IPS-18c (cell line): Measurements from ENCODE around the gene PWWP2B.

Source experiments
- H3K4me3 ChIP-seq: 2 replicates; pipeline ENCODE4 v1.7.0; 2013; ENCODE audit warnings: low read depth, mild to moderate bottlenecking, low read length, moderate library complexity; ENCODE audit not compliant: insufficient read depth
- H3K9me3 ChIP-seq: one replicate; pipeline ENCODE4 v1.6.1; 2013; ENCODE audit warnings: mild to moderate bottlenecking, low read length, moderate library complexity; ENCODE audit not compliant: control insufficient read depth, insufficient read depth

Gene PWWP2B

GRCh38 chr10:132387764-132388210 lies 9.2 kb upstream of the PWWP2B start:
- Histone ChIP-seq H3K4me3 (no peak overlapping the region), H3K9me3 (no peaks in the 10 kb centered on the region)

- Histone ChIP-seq H3K9me3 (no peaks in the 10 kb centered on the region), H3K4me3 (no peak overlapping the region)
Measured at GRCh38 chr10:132388891-132389432, 8.0 kb upstream of the PWWP2B start.

DNA sequence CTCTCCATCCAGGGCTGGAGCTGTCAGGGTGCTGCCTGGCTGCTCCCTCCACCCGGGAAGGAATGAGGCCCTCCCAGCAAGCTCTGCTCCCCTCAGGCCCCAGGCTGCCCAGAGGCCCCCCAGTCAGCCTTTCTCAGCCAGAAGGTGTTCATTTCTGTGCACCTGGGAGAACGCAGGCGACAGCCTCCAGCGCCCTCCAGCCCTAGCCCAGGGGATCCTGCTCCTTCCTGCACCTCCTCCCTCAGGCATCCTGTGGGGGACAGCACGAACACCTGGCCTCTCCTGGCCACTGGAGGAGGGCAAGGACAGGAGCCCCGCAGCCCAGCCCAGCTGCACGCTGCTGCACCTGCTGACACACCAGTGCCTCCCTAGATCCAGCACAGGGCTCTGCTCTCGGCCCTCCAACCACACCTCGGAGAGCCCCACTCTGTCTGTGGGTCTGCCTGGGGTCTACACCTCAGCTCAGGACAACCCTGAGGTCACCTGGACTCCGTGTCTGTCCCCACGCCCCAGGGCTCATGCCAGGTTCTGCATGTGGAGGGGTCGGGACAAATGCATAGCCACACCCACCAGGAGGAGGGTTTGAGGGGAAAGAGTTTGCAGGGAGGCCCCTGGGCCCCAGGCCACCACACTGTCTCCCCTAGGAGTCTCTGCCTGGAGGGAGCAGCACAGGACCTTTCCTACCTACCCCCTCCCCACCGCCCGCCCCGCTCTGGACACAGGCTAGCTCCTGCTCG lies 7.4 kb upstream of the PWWP2B start:
- H3K9me3 ChIP-seq = no peaks in the 10 kb centered on the region
- no peak overlapping the region for H3K4me3 ChIP-seq

GRCh38 chr10:132390170-132390920 lies 6.7 kb upstream of the PWWP2B start:
- Histone ChIP-seq H3K4me3 (no peak overlapping the region), H3K9me3 (no peaks in the 10 kb centered on the region)

DNA sequence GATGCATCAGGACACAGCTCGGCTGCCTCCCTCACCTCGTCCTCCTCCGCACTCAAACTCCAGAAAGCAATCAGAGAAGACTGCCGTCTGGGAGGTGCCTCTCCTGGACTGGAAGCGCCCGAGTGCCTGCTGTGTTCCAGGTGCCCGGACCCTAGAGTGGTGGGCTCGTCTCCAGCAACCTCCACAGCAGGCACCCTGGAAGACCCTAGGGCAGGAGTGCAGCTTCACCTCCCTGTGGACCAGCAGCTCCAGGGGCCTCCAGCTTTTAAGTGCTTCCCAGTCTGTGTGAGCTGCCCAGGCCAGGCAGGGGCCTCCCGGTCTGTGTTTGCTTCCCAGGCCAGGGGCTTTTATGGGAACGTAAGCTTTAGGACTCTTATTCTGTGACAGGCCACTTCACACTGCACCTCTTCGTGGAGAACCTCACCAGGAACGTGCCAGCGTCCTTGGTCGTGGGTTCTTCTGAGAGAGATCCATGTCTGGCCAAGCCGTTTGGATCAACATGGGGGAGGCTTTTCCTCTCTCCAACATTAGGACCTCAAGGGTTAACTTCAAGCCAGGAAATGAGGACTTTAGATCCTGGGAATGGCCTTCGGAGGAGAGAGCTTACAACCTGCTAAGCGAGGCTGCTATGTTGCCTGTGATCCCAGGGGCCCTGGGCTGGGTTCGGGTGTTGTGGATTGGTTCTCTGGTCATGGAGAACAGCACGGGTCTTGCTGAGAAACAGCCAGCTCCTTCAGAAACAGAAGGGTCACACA lies 5.9 kb upstream of the PWWP2B start:
- Histone ChIP-seq H3K4me3 (no peak overlapping the region), H3K9me3 (no peaks in the 10 kb centered on the region)

GRCh38 chr10:132391676-132392020 lies 5.4 kb upstream of the PWWP2B start:
- no peak overlapping the region for H3K4me3 ChIP-seq
- H3K9me3 ChIP-seq = no peaks in the 10 kb centered on the region

GRCh38 chr10:132392184-132392800 lies 4.7 kb upstream of the PWWP2B start:
- Histone ChIP-seq H3K4me3 (no peak overlapping the region), H3K9me3 (no peaks in the 10 kb centered on the region)

GRCh38 chr10:132392811-132393694 lies 3.9 kb upstream of the PWWP2B start:
- no peak overlapping the region for H3K4me3 ChIP-seq

GRCh38 chr10:132393695-132394181 lies 3.3 kb upstream of the PWWP2B start:
- H3K4me3 ChIP-seq = no peak overlapping the region
- no peaks in the 10 kb centered on the region for H3K9me3 ChIP-seq

More at GRCh38 chr10:132392811-132393694, 3.9 kb upstream of the PWWP2B start:
- no peaks in the 10 kb centered on the region for H3K9me3 ChIP-seq

DNA sequence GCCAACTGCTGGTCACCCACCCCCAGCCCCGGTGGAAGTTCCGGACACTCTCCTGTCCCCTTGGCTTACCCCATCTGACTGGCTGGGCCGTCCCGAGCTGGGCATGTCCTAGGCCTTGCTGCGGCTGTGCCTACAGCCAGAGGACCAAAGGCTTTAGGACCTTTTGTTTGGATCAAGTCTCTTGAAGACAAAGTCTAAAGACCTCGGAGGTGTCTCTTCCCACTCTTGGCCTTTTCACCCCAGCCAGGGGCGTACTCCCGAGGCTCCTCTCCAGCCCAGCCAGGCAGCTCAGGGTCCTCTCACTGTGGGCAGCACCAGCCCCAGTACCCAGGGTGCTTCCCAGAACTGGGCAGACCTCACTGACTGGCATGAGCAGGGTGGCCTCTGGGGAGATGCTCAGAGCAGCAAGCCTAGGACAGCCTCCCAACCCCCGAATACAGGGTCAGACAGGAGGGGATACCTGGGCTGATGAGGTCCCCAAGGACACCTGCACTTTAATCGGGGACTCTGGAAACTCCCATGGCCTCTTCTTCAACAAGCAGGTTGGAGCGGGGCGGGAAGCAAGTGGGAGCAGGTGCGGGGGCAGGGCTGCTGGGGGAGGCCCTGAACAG lies 2.7 kb upstream of the PWWP2B start:
- Histone ChIP-seq H3K4me3 (no peak overlapping the region), H3K9me3 (no peaks in the 10 kb centered on the region)

GRCh38 chr10:132394936-132395703 lies 1.9 kb upstream of the PWWP2B start:
- H3K4me3 ChIP-seq = no peak overlapping the region
- H3K9me3 ChIP-seq = no peaks in the 10 kb centered on the region

DNA sequence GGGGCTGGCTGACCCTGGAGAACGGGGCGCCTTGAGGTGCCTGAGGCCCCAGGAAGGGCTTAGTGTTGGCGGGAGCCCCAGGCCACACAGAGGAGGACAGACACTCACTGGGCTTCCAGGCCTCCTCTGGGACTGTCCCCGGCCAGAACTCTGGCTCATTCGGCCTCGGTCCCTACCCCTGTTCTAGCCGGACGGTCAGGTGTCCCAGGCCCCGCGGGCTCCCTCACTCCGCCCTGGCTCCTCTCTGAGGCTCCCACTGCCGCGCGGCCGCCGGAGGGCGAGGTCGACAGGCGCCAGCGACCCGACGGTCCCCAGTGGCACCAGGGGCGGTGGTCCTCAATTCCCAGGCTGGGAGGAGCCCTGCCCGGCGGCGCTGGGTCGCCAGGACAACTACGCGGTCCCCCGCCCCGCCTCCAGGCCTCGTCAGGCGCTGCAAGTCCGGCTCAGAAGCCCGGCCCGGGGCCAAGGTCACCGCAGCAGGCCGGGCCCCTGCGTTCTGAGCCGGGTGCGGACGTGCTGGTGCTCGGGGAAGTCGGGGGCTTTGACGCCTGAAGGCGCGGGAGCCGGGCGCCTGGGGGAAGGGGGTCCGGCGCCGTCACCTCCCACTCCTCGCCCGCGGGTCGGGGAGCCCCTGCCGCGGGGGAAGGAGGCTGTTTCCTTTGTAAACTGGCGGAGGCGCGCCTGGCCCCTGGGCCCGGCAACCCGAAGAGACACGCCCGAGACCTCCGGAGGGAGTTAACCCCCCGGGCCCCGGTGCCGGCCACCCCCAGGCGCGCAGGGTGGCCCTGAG lies 1.1 kb upstream of the PWWP2B start:
- no peaks in the 10 kb centered on the region for H3K9me3 ChIP-seq
- peak overlapping the region; percentile 43; the same call in 1 of the 2 replicates for H3K4me3 ChIP-seq

GRCh38 chr10:132396494-132397035 lies 435 bp upstream of the PWWP2B start:
- Histone ChIP-seq H3K9me3 (no peaks in the 10 kb centered on the region), H3K4me3 (peak overlapping the region; percentile 43; the same call in 1 of the 2 replicates)
